ENCODE results near the gene RPS19BP1.
"Not testable (repeated sequence)": the region's sequence is repeated elsewhere in the genome, so short reads cannot be mapped to it uniquely, and the experiment has no call there.

RPS19BP1 gene

DNA sequence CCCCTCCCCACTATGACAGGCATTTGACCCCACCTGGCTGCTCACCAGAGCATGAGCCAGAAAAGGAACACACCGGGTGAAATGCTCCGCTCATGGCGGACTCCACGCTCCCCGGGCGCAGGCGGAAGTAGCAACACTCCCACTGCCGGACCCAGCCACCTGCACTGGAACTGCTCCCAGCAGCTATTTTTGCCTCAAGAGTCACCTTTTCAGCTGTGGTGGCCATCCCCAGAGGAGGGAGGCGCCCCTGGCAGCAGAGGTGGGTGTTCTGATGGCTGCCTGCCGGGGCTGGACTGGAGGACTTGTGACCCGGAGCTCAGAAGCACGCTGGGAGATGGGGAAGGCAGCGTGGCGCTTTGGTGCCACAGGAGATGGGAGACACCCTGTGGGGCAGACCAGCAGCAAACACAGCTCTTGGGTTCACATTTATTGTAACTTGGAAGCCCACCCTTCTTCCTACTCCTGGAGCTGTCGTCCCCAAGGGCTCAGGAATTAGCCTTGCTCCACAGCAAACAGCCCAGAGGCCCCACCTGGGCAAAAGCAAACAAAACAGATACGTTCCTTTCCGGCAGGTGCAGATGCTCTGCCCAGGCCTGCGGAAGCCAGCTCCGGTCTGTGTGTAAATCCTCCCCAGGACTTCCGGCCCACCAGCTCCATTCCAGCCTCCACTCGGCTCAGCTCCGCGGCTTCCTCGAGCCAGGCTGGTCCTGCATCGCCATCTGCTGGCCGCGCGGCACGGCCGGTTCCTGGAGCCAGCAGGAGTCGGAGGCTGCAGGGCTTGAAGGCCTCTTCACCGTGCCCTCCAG, 3.7 kb downstream of the RPS19BP1 start:
- DNase-seq (ENCODE audit: low read depth, low spot score), result peak; percentile 77

DNA sequence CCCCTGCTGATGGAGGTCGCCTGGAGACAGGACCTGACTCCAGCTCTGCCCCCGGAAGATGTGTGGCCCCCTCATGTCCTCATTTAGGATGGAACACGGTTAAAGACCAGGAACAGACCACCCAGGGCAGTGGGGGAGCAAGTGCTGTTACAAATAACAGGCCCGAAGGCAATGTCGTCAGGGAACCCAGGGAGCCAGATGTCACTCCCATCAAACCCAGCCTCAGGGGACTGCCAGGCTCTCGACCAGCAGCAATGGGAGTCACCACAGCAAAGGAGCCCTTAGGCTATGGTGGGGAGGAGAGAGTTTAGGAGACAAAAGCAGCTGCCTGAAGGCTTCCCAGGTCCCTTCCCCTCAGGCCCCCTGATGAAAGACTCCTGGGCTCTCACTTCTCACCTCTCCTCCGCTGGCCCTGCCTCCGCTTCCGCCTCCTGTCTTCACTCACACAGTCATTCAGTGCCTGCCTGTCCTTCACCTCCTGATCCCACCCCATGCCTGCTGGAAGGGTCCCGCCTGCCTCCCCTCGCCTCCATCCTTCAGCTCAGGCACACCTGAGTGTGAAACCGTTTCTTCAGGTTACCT, 4.4 kb downstream of the RPS19BP1 start:
- DNase-seq (ENCODE audit: low read depth, low spot score), result no peak

DNA sequence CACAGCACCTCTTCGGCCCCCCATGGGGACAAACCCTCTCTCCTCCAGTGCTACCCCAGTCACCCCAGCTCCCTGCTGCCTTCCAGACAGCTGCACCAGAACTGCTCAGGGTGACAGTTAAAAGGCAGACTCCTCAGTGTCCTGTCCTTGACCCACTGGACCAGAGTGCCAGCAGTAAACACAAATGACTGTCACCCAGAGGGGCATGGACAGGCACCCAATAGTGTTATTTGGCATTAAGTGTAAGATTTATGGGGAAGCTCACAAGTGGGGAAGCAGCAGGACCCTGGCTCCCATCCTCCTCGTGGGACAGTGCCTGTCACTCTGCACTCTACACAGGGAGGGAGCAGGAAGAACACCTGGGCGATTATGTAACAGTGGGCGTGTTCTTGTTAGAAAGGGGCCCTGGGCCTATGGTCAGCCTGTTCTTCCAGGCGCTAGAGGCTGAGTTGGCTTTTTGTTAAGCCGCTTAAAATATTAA, 5.0 kb downstream of the RPS19BP1 start:
- no peak for DNase-seq (ENCODE audit: low read depth, low spot score)

- no peak for DNase-seq (ENCODE audit: low read depth, low spot score)
Measured at GRCh38 chr22:39526736-39527171, 5.8 kb downstream of the RPS19BP1 start.

- DNase-seq (ENCODE audit: low read depth, low spot score), result no peak
Measured at GRCh38 chr22:39525658-39525975, 6.9 kb downstream of the RPS19BP1 start.

GRCh38 chr22:39524753-39525657, 7.5 kb downstream of the RPS19BP1 start:
- no peak for DNase-seq (ENCODE audit: low read depth, low spot score)

DNA sequence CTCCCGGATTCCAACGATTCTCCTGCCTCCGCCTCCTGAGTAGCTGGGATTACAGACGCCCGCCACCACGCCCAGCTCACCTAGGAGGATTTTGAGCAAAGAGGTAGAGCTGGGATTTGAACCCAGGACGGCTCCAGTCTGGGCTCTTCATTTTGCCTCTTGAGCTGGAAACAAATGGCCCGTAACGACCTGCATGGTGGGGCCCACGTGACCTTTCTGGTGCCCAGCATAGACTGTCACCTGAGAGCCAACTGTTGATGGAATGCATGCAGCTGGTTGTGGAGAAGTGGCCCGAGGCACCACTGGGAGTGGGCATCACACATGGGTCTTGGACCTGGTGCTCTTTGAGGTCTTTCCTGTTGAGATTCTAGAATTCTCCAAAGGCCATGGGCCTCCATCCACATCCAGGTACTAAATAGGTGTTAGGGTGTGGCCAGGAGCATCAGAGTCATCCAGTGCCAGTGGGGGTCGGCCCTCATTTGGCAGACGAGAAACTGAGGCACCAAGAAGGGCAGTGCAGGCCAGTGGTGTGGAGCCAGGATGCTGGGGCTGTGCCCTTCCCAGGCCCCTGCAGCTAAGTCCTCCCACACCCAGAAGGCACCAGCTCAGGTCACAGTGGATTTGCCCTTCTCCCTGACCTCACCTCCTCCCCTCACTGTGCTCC, 8.3 kb downstream of the RPS19BP1 start:
- no peak for DNase-seq (ENCODE audit: low read depth, low spot score)

DNA sequence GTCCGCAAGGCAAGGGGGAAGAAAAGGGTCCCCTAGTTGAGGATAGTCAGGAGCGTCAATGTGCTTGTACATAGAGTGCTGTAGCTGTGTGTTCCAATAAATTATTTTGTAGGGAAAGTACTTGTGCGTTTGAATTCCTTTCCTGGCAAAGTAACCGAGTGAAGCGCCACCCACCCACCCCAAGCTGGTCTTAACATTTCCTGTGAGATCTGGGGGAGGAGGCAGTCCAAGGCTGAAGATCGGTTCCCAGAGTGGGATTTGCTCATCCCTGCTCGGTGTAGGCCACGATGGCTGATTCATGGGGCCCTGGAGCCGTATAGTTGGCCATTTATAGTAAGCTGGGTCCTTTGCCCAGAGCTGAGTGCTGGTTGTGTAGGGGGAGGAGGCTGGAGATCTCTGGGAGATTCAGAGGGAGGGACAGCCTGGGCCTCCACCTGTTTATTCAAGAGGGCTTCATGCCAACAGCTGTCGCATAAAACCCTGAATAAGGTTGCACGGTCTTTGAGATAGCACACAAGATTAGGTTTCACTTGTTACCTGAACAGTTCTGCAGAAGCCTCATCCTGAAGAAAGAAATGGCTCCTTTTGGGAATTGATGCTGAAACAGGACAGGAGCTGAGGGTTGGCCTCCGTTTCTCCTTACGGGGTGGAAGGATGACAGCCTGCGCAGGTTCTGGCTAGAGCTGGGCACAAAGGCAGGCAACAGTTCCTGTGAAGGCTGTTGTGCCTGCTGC, 9.8 kb downstream of the RPS19BP1 start:
- DNase-seq (ENCODE audit: low read depth, low spot score), result no peak

DNA sequence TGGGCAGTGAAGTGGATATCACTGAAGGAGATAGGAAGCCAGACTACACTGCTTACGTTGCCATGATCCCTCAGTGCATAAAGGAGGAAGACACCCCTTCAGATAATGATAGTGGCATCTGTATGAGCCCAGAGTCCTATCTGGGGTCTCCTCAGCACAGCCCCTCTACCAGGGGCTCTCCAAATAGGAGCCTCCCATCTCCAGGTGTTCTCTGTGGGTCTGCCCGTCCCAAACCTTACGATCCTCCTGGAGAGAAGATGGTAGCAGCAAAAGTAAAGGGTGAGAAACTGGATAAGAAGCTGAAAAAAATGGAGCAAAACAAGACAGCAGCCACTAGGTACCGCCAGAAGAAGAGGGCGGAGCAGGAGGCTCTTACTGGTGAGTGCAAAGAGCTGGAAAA, 10.5 kb downstream of the RPS19BP1 start:
- not testable (repeated sequence) for DNase-seq (ENCODE audit: low read depth, low spot score)

DNA sequence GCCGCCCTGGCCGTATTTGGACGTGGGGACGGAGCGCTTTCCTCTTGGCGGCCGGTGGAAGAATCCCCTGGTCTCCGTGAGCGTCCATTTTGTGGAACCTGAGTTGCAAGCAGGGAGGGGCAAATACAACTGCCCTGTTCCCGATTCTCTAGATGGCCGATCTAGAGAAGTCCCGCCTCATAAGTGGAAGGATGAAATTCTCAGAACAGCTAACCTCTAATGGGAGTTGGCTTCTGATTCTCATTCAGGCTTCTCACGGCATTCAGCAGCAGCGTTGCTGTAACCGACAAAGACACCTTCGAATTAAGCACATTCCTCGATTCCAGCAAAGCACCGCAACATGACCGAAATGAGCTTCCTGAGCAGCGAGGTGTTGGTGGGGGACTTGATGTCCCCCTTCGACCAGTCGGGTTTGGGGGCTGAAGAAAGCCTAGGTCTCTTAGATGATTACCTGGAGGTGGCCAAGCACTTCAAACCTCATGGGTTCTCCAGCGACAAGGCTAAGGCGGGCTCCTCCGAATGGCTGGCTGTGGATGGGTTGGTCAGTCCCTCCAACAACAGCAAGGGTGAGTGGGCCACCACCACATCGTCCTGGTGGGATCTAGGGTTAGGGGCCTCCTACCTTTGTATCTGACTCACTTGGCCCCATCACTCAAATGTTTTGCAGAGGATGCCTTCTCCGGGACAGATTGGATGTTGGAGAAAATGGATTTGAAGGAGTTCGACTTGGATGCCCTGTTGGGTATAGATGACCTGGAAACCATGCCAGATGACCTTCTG, 11.3 kb downstream of the RPS19BP1 start:
- DNase-seq (ENCODE audit: low read depth, low spot score), result not testable (repeated sequence)

GRCh38 chr22:39520226-39521105, 12.1 kb downstream of the RPS19BP1 start, which contains the start of gene ATF4:
Gene ATF4, plus strand, starts transcription at chr22:39520562. Its CDS starts 884 bp downstream, at chr22:39521446.
- DNase-seq (ENCODE audit: low read depth, low spot score), result peak; percentile 97

DNA sequence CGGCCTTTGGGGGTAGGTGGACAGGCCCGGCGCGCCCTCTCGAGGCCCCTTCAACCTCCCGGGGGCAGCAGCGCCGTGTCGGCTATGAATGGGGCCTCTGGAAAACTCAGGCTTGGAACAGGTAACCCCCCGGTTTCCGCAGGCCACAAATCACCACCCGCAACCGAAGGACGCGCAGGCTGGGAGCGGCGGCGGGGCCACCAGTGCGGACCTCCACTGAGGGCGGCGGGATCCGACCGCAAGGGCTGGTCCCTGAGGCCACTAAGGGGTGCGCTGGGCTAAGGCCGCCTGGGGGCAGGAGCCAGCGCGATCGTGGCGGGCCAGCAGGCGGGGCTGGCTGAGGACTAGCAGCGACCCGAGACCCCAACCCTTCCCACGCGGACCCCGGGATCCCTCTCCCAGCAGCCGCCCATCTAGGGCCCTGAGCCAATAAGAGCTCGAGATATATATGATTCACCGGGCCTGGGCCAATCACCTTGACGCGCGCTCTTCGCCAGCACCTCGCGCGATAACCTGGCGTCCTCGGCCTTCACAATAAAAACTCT, 12.8 kb downstream of the RPS19BP1 start:
- DNase-seq (ENCODE audit: low read depth, low spot score), result no peak

- no peak for DNase-seq (ENCODE audit: low read depth, low spot score)
Measured at GRCh38 chr22:39518996-39519680, 13.4 kb downstream of the RPS19BP1 start.

GRCh38 chr22:39518144-39518786, 14.3 kb downstream of the RPS19BP1 start:
- DNase-seq (ENCODE audit: low read depth, low spot score), result no peak

- no peak for DNase-seq (ENCODE audit: low read depth, low spot score)
Measured at GRCh38 chr22:39517470-39517869, 15.1 kb downstream of the RPS19BP1 start.

GRCh38 chr22:39515266-39516050, 17.1 kb downstream of the RPS19BP1 start:
- no peak for DNase-seq (ENCODE audit: low read depth, low spot score)
